ENCODE results near the gene TEDC1.

The TEDC1 gene

GRCh38 chr14:105473677-105474482, 17.2 kb upstream of the TEDC1 start:
- peak; percentile 48 for DNase-seq (ENCODE audit: low read depth)

DNA sequence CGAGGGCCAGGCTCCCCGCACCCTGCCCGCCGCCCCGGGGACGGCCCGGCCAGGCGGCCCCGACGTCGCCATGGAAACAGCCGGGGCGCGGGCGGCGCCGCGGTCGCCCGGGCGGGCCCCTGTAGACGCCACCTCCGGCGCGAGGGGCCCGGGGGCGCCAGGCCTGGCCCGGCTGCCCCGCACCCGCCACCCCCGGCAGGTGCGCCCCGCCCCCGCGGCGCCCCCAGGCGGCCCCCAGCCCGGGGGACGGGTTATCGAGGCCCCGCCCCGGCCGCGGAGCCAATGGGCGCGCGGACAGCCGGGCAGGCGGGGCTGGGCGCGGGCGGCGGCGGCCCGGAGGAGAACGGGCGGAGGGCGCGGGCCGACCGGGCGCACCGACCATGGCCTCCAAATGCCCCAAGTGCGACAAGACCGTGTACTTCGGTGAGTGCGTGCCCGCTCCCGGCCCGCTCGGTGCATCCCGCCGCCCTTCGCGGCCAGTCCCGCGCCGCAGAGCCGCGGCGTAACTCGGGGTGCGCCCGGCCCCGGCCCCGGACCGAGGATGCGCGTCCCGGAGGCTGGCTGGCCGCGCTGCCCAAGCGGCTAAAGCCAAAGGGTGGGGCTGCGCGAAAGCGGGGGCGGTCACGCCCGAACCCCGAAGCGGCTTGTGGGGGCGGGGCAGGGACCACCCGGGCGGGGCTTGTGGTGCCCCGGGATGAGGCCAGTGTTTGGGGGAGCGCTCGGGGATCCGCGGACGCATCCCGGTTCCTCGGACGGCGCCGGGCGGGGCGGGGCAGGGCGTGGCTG, 16.4 kb upstream of the TEDC1 start, which contains the start of gene CRIP2:
TSS of gene CRIP2 (plus strand) at position 339 of the 786 bp plus-strand sequence. CDS start at position 381, 42 bp downstream.
- DNase-seq (ENCODE audit: low read depth): no peak

- DNase-seq (ENCODE audit: low read depth): no peak
Observed at GRCh38 chr14:105475269-105476096, 15.6 kb upstream of the TEDC1 start.

- DNase-seq (ENCODE audit: low read depth): no peak
Observed at GRCh38 chr14:105476097-105476830, 14.8 kb upstream of the TEDC1 start.

DNA sequence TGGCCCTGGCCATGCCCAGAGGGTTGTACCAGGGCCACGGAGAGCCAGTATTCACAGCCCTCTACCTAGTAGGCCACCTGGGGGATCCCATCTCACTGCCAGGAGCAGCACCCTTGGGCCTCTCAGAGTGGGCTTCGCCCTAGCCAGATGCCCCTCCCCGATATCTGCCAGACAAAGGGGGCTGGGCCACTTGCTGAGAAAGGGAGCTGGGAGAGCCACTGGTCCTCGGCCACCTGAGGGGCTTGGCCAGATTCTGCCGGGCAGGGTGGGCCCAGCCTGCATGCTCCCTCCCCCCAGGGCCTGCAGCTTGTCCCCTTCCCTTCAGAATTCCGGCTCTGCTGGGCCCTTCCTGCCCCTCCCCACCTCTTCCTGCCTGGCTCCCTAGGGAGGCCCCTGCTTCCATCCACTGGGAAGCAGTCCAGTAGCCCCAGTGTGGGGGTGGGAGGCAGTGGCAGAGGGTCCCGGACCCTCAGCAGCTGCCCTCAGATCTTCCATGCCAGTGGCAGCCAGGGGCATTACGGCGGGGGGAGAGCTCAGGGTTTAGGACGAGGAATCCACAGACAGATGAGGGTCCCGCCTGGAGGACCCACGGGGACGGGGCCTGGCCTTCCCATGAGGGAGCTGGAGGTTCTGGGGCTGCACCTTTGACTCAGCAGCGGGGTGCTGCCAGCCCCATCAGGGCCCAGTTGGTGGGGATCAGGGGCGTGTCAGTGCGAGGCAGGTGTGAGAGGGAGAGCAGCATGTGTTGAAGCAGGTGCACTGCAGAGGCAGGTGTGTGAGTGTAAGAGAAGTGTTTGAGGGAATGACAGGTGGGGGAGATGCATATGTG, 14.0 kb upstream of the TEDC1 start:
- no peak for DNase-seq (ENCODE audit: low read depth)

DNA sequence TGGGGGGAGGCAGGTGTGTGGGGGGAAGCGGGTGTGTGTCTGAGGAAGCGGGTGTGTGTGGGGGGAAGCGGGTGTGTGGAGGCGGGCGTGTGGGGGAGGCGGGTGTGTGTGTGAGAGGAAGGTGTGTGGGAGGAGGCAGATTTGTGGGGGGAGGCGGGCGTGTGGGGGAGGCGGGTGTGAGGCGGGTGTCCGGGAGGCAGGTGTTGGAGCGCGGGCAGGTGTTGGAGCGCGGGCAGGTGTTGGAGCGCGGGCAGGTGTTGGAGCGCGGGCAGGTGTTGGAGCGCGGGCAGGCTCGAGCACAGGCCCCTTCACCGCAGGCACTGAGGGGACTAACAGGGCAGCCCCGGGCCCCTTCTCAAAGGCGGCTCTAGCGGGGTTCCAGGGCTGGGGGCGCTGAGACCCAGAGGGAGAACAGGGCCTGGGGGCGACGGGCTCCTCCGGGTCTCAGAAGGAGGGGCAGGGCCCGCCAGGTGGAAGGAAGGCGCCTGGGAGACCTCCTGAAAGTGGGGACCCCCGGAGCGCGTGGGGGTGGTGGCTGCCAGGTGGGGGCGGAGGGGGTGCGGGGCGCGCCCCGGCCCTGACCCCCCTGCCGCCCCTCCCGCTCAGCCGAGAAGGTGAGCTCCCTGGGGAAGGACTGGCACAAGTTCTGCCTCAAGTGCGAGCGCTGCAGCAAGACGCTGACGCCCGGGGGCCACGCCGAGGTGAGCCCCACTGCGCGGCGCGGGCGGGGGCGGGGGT, 13.2 kb upstream of the TEDC1 start:
- no peak for DNase-seq (ENCODE audit: low read depth)

GRCh38 chr14:105478398-105479251, 12.4 kb upstream of the TEDC1 start:
- no peak for DNase-seq (ENCODE audit: low read depth)

- DNase-seq (ENCODE audit: low read depth): no peak
Observed at GRCh38 chr14:105479431-105480158, 11.5 kb upstream of the TEDC1 start.

DNA sequence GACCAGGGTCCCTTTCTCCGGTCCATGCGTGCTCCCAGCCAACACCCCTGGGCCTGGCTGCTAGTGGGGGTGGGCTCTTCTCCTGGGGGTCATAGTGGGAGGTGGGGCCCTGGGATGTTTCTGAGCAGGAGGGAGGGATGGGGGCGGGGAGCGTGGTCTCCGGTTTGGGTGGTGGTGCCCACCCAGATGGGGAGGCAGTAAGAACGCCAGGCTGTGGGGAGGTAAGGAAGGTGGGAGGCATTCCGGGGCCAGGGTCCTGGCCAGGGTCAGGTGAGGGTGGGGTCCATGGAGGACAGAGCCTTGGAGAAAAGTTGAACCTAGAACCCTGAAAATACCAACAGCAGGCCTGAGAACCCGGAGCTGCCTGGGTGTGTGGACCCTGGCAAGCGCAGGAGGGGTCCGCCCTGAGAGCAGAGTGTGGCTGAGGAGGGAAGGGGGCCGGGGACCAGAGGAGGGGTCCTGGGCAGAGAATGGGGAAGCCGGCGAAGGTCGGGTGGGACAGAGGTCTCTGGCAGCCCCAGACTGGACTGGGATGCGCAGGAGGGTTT, 10.8 kb upstream of the TEDC1 start:
- no peak for DNase-seq (ENCODE audit: low read depth)

DNA sequence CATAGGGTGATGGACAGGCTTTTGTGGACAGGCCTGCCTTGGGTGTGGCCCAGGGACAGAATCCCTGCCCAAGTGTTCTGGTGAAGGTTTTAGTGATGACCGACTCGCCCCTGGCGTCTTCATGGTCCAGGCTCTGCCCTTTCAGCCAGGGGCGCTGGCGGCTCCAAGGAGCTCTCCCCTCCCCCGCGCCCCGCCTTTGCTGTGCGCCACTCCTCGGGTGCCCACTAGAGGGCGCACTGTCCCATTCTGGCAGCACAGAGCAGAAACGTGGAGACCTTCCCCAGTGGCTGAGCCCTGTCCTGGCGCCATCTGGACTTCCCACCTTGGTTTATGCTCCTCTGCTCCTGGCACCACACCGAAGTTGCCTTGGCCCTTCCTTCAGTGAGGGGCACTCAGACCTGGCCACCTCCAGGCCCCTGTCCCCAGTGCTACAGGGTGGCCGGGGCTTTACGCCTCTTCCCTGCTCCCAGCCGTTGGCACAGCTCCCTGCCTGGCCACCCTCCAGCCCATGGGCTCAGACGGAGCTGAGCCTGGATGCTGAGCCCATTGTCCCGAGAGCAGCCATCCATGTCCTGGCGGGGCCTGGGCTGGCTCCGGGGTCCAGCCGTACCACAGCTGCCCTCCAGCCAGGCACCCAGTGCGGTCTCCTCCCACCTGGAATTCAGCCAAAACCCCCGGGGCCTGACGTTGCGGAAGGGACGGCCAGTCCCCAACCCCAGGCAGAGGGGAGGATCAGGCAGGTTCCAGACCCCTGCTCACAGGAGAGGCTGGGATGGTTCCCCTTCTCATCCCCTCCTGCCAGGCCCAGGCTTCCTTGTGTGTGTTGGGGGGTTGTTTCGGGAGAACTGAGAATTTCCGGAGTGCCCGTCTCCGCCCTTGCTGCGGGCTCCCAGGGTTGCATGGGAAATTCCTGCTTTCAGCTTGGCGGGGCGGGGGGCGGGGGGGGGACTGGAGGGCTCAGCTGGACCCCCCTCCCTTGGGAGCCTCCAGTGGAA, 9.9 kb upstream of the TEDC1 start:
- peak; percentile 91 for DNase-seq (ENCODE audit: low read depth)

GRCh38 chr14:105481886-105482457, 9.1 kb upstream of the TEDC1 start:
- DNase-seq (ENCODE audit: low read depth): peak; percentile 88

DNA sequence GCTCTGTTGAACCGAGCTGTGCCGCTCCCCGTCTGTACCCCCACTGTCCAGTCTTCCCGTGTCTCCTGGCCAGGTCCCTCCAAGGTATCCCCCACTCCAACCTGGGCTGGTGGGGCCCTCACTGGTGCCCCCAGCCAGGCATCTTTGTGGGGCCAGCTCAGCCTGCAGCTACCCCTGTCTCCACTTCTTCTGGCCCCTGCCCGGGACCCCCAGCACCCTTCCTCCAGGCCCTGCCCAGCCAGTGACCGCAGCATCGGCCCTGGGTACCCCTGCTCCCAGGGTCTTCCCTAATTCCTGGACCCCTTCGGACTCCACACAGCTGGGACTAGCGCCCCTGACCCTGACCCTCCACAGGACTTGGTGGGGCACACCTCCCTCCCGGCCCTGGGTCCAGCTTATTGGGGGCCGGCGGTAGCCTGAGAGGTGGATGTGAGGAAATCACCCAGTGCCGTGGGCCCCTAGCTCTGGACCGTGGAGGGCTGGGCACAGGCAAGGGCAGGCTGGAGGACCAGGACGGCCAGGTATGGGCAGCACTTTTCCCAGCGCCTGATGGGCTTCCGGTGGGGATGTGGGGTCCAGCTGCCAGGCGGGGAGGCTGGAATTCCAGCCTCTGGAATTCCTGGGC, 8.4 kb upstream of the TEDC1 start:
- DNase-seq (ENCODE audit: low read depth): no peak

- no peak for DNase-seq (ENCODE audit: low read depth)
Observed at GRCh38 chr14:105483300-105484068, 7.6 kb upstream of the TEDC1 start.

DNA sequence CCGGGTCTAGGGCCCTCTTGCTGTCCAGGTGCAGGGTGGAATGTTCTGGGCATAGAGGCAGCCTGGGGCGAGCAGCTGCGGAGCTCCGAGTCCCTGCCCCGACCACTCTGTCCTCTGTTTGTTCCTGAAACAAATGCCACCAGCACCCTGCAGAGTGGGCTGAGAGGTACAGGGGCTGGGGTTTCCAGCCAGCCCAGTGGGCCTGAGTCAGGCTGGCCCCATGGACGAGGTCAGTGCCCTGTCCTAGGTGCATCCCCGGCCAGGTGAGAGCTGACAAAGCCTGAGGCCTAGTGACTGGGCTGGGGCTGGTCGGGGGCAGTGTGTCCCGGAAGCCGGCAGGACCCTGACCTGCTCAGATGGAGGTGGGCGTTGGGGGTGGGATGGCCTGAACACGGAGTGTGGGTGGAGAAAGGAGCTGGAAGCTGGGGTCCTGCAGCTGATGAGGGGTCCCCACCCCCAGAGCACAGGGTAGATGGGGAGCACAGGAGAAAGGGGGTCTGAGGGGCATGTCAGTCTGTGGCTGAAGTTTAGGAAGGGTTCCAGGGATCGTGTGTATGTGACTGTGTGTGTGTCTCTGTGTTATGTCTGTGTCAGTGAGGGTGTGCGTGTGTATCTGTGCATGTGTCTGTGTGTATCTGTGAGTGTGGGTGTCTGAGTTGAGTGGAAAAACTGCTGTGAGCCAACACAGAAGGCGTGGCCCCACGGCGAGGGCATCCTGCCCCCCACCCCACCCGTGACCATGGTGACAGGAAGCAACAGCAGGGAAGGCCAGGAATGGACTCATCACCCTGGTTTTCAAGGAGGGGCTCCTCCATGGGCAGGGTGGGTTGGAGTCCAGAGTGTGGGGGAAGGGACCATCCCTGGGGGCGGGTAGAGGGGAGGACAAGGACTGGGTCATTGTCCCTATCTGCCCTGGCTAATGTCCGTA, 6.7 kb upstream of the TEDC1 start:
- DNase-seq (ENCODE audit: low read depth): no peak

Measured in activated T-cell treated with anti-CD3 and anti-CD28 coated beads for 48 hours (primary cell).